ENCODE results near the gene PPARGC1A.

Gene PPARGC1A

DNA sequence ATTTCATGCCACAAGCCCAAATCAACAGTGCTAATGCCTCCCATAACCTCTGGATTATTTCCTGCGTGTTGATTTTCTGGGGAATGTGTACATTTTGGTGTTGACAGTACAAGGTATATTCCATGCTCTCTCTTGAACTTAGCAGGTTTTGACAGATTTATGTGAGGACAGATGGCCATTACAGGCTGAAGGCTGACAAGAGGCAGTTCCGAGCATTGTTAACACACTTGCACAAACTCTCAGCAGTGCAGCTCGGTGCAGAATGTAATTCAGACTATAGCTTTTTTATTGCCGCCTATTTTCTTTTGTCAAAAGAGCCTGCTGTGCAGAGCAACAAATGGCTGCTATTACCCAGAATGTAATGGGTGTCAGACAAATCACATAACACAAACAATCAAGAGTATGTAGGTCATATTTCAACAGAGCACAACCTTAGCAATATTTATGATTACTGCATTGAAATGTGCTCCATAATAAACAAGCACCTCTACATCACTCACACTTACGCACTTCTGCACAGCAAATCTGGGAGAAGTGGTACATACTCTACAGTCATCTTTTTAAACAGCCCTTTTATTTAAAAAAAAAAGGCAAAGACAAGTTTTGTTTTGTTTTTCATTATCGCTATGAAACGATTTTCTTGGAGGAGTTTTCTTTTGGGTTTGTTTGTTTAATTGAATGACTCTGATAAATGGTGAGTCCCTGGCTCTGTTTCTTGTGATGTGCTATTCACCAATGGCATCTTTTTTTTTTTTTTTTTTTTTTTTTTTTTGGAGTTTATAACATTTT lies 71.6 kb downstream of the PPARGC1A start:
- H3K9me3 ChIP-seq (ENCODE audit: control insufficient read depth, insufficient read depth, low read length) = no peaks in the 10 kb centered on the region
- no peak overlapping the region for H3K9ac ChIP-seq (ENCODE audit: low read depth, low read length)
- no peaks in the 10 kb centered on the region for H3K36me3 ChIP-seq (ENCODE audit: insufficient read depth, low read length)

DNA sequence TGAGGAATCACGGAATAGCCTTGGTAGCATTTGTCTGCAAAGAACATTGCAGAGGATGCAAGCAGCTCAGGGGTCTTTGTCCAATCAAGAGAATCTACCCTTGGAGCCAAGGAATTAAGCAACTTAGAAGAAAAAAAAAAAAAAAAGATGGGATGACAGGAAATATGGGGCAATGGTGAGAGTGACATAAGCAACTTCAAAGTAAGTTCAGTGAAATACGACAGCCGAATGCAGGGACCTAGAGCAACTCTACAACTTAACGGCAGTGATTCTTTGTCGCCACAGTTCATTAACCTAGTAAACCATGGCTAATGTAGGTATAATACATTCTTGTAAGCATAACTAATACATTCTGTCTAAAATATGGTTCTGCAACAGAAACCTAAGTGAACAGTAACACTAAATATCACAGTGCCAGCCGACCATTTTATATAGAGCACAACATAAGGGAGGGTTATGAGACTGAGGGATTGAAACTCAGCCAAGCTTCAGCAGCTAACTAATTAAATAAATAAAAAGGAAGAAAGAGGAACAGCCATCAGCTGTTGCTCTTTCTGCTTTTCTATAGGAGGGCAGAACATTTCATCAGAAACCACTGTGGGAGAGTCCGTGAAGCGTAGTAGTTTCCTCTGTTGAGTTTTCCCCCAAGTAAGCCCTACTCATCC lies 74.7 kb downstream of the PPARGC1A start:
- no peaks in the 10 kb centered on the region for H3K36me3 ChIP-seq (ENCODE audit: insufficient read depth, low read length)

More for the DNA sequence above, 71.6 kb downstream of the PPARGC1A start:
- H3K4me1 ChIP-seq (ENCODE audit: insufficient read depth, low read length) = peaks cover 30% of the 10 kb centered on the region

DNA sequence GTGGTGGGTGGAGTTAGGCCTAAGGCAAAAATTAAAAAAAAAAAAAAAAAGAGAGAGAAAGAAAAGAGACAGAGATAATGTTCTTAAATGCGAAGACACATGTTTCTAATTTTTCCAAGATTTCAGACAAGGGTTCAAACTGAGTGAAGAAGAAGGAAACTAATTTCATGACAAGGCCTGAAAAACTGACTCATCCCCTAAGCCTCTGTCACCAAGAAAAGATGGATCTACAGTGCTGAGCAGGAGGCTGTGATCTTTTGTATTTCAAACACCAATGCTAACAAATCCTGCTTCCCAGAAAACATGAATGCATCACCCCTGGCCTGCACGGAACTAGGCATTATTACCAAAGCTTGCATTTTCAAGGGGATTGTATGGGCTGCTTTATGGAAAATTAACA lies 75.3 kb downstream of the PPARGC1A start:
- H3K9me3 ChIP-seq (ENCODE audit: control insufficient read depth, insufficient read depth, low read length) = no peaks in the 10 kb centered on the region
- no peaks in the 10 kb centered on the region for H3K36me3 ChIP-seq (ENCODE audit: insufficient read depth, low read length)
- peaks cover 9% of the 10 kb centered on the region; the same call in 1 of the 2 replicates for H3K4me1 ChIP-seq (ENCODE audit: insufficient read depth, low read length)

More for the DNA sequence above, 74.7 kb downstream of the PPARGC1A start:
- Histone ChIP-seq H3K9ac (ENCODE audit: low read depth, low read length) (no peak overlapping the region), H3K9me3 (ENCODE audit: control insufficient read depth, insufficient read depth, low read length) (no peaks in the 10 kb centered on the region), H3K4me1 (ENCODE audit: insufficient read depth, low read length) (peaks cover 9% of the 10 kb centered on the region; the same call in 1 of the 2 replicates)

DNA sequence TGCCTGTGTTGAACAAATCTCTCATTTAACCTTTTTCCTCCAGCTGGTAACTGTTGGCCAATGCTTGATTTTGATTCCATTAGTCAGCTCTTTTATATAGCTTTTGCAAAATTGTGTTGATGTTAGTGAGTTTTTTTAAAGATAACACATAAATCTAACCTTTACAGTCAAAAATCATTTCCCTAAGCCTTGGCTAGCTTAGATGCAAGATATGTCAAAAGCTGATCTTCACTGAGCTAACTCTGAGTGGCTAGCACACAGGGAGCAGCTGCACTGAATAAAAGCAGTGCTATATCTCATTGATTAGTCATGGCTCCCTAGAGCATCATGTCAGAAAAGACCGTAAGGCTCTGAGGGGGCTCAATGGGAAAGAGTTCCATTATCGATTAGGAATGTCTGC lies 78.7 kb downstream of the PPARGC1A start:
- Histone ChIP-seq H3K9ac (ENCODE audit: low read depth, low read length) (no peak overlapping the region), H3K9me3 (ENCODE audit: control insufficient read depth, insufficient read depth, low read length) (no peaks in the 10 kb centered on the region), H3K36me3 (ENCODE audit: insufficient read depth, low read length) (no peaks in the 10 kb centered on the region), H3K4me1 (ENCODE audit: insufficient read depth, low read length) (peaks cover 5% of the 10 kb centered on the region; the same call in 1 of the 2 replicates)

More for the DNA sequence above, 75.3 kb downstream of the PPARGC1A start:
- H3K9ac ChIP-seq (ENCODE audit: low read depth, low read length) = no peak overlapping the region

DNA sequence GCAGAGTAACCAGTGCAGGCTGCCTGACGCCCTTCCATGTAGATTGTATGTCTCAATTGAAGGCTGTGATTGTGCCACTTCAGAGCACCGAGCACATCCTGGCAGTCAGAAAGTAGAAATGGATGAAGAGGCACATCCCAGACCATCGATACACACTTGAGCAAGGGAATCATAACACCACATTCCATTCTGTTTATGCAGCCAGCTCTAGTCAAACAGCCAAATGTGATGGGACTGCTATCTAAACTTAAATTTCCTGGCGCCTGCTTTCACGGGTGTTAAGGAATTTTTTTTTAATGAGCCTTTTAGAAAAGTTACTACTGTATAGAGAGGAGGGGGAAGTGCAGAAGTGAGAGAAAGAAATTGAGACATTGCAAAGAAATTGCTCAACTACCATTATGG lies 84.4 kb downstream of the PPARGC1A start:
- Histone ChIP-seq H3K9ac (ENCODE audit: low read depth, low read length) (no peak overlapping the region), H3K9me3 (ENCODE audit: control insufficient read depth, insufficient read depth, low read length) (peaks cover 2% of the 10 kb centered on the region; the same call in 1 of the 2 replicates), H3K4me1 (ENCODE audit: insufficient read depth, low read length) (no peaks in the 10 kb centered on the region), H3K36me3 (ENCODE audit: insufficient read depth, low read length) (no peaks in the 10 kb centered on the region)

DNA sequence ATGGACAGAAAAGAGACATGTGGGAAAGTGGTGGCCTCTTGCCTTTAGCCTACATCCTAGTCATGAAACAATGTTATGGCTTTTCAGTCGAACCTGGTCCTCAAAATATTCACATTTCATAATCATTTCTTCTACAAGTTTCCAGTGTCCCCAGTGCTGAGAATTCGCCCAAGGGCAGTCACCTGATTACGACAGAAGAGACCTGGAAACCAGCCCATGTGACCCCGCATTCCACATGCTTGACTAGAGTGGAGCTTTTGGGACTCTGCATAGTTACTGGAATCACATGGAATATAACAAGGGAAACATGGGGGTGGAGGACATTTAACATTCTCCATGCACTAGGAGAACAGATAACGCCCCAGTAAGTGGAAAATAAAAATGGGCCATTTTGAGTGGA lies 100.1 kb downstream of the PPARGC1A start:
- Histone ChIP-seq H3K4me1 (ENCODE audit: insufficient read depth, low read length) (no peaks in the 10 kb centered on the region), H3K9me3 (ENCODE audit: control insufficient read depth, insufficient read depth, low read length) (no peaks in the 10 kb centered on the region), H3K9ac (ENCODE audit: low read depth, low read length) (no peak overlapping the region), H3K36me3 (ENCODE audit: insufficient read depth, low read length) (no peaks in the 10 kb centered on the region)

DNA sequence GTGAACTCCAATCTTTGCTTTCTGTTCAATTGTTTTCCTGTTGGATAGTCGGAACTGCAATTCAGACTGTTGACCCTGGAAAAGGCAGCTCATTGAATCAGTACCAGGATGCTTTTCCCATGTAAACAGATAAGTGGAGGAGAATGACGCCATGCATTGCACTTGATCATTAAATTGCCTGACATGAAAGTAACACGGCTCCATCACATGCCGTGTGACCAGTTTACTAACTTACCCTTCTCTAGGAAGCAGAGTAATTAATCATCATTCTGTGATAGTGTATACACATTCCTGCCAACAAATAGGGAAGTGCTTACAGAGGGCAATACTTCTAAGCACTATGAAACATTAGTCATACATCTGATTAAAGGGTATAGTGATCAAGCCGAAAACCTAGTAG lies 101.4 kb downstream of the PPARGC1A start:
- Histone ChIP-seq H3K9ac (ENCODE audit: low read depth, low read length) (no peak overlapping the region), H3K36me3 (ENCODE audit: insufficient read depth, low read length) (no peaks in the 10 kb centered on the region), H3K9me3 (ENCODE audit: control insufficient read depth, insufficient read depth, low read length) (no peaks in the 10 kb centered on the region)

DNA sequence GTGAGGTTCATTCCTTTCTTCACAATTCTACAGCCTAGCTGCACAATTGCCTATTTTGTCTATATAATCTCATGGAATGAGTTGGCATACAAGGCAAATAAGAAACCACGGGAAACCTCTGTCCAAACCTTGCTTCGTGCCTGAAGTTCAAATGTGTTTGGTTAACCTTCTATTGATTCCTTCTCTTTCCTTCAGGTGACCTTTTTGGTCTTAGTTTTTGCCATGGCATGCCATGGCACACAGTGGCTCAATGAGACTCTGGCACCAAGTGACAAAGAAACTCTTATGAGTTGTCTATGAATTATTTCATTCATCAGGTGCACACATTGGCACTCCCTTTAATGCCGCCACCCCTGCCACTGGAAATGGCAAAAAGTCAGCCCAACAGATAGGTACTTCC lies 101.8 kb downstream of the PPARGC1A start:
- H3K4me1 ChIP-seq (ENCODE audit: insufficient read depth, low read length) = no peaks in the 10 kb centered on the region
- no peaks in the 10 kb centered on the region for H3K36me3 ChIP-seq (ENCODE audit: insufficient read depth, low read length)
- no peaks in the 10 kb centered on the region for H3K9me3 ChIP-seq (ENCODE audit: control insufficient read depth, insufficient read depth, low read length)

More for the DNA sequence above, 101.4 kb downstream of the PPARGC1A start:
- no peaks in the 10 kb centered on the region for H3K4me1 ChIP-seq (ENCODE audit: insufficient read depth, low read length)

DNA sequence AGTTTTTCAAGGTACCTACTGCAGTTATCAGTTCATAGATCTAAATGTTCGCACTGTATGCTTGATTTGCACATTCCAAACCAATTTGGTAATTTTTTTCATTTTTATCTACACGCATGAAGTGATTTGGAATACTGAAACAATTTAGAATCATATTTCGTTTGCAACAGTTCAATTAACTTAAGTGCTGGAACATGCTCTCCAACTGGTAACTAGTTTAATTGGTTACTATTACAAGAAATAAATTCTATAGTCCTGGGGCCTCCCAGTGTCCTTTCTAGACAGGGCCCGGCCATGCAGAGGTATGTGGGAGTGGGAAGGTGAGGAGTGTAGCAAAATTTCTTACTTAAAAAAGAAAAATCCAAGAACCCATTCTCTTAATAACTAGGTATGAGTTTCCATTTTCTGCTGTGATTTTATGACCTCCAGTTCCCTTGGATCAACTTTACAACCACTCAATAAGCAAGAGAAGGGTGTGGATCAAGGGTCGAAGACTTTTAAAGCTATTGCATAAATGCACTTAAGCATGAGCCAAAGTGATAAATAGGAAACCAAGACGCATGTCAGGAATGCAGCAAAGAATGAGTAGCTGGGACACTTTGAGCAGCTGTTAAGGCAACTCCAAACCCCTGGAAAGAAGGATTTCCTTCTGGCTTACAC lies 106.9 kb downstream of the PPARGC1A start:
- Histone ChIP-seq H3K9ac (ENCODE audit: low read depth, low read length) (no peak overlapping the region), H3K4me1 (ENCODE audit: insufficient read depth, low read length) (no peaks in the 10 kb centered on the region), H3K36me3 (ENCODE audit: insufficient read depth, low read length) (no peaks in the 10 kb centered on the region)

More for the DNA sequence above, 101.8 kb downstream of the PPARGC1A start:
- no peak overlapping the region for H3K9ac ChIP-seq (ENCODE audit: low read depth, low read length)

DNA sequence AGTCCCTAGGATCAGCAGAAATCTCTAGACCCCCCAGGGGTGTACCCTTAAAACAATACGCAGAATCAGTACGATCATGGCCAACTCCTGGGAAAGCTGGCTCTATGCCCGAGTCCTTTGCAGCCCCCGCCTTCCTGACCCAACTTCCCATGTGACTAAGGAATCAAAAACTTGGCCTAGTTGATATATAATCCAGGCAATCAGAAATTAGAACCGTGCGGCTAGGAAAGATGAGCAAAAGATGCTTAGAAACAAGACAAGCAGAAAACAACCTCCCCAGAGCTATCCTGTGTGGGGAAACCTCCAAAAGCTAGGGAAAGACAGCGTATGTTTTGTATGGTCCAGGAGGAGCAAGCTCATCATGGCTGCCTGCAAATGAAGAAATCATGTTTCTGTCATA lies 110.0 kb downstream of the PPARGC1A start:
- Histone ChIP-seq H3K9me3 (ENCODE audit: control insufficient read depth, insufficient read depth, low read length) (no peaks in the 10 kb centered on the region), H3K36me3 (ENCODE audit: insufficient read depth, low read length) (no peaks in the 10 kb centered on the region), H3K9ac (ENCODE audit: low read depth, low read length) (no peak overlapping the region), H3K4me1 (ENCODE audit: insufficient read depth, low read length) (peaks cover 1% of the 10 kb centered on the region; the same call in 1 of the 2 replicates)

More for the DNA sequence above, 106.9 kb downstream of the PPARGC1A start:
- H3K9me3 ChIP-seq (ENCODE audit: control insufficient read depth, insufficient read depth, low read length) = no peaks in the 10 kb centered on the region

DNA sequence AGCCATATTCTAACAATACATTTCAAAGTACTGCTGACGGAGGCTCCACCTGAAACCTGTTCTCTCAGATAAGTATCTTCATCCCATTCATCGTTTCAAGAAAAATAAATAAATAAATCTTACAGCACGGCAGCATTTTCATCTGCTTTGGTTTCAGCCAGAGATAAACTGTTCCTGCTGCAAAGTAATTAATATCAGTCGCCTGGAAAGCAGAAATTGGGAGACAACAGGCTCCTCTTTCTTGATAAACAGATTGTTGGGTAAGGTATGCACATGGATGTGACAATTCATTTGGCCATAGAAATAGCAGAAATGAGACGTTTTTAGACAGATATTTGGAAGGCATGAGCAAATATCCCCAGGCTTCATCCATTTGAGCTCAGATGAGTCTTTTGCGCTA lies 110.4 kb downstream of the PPARGC1A start:
- H3K36me3 ChIP-seq (ENCODE audit: insufficient read depth, low read length) = no peaks in the 10 kb centered on the region
- H3K9ac ChIP-seq (ENCODE audit: low read depth, low read length) = no peak overlapping the region
- H3K4me1 ChIP-seq (ENCODE audit: insufficient read depth, low read length) = peaks cover 5% of the 10 kb centered on the region; the same call in 1 of the 2 replicates
- no peaks in the 10 kb centered on the region for H3K9me3 ChIP-seq (ENCODE audit: control insufficient read depth, insufficient read depth, low read length)

DNA sequence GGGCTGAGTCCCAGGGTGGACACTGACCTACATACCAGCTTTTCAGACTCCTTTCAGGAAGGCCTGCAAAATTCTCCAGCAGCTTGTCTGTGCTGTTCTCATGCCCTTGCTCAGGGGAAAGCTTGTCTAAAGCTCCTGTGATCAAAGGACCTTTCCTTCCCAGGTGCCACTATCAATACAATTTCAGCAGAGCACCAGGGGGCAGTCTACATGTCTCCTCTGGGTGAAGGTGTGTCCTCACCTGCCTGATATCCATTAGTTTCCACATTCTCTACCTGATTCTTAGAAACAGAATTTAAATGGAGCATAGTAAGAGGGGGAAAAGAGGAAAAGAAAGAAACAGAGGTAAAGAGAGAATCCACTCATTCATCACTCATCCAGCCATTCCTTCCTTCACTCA lies 114.2 kb downstream of the PPARGC1A start:
- Histone ChIP-seq H3K9me3 (ENCODE audit: control insufficient read depth, insufficient read depth, low read length) (no peaks in the 10 kb centered on the region), H3K36me3 (ENCODE audit: insufficient read depth, low read length) (no peaks in the 10 kb centered on the region), H3K4me1 (ENCODE audit: insufficient read depth, low read length) (peaks cover 14% of the 10 kb centered on the region; the same call in 1 of the 2 replicates), H3K9ac (ENCODE audit: low read depth, low read length) (no peak overlapping the region)

DNA sequence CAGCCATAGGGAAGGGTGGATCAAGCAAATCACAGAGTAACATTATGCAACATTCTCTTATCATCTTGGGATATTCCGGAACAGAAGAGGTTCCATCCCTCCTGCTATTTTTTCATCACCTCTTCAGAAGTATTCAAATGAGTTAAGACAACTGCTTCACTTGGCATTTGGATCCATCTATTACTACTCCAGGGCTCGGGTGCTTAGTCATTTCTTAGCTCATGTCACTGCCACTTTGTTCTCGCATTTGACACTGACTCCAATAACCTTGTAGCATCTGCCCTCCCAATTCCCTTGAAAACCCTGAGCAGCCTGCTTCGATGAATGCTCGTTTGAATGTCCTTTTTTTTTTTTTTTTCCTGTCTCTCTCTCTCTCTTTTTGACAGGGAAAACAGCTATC lies 114.9 kb downstream of the PPARGC1A start:
- H3K9me3 ChIP-seq (ENCODE audit: control insufficient read depth, insufficient read depth, low read length) = no peaks in the 10 kb centered on the region

DNA sequence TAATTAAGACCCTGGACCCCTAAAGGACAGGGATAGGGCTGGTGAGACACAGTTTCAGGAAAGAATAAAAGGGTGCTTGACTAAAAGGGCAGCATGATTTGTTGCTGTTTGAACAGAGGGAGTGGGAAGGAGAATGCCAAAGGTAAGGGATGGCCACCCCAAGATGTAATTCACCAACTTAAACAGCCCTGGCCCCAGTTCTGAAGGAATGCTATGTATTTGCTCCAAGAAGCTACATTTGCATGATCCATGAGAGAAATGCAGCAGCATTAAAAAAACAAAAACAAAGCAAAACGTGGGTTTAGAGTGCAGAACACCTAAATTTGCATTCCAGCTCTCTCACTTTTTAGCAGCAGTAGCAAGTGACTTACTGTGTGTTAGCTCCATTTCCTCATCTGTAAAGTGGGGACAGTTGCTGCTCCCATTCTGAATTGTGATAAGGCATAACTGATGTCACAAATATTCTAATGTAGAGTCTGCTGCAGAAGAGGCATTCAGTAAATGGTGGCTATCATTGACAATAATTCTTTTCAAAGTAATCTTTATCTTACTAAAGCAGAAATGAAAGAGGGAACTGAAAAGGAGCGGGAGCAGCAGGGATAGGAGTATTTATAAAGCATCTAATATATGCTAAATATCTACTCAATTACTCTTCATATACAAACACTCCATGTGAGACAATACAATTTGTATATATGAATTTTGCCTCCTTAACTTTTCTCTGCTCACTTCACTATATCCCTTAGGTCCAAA lies 115.8 kb downstream of the PPARGC1A start:
- no peaks in the 10 kb centered on the region for H3K9me3 ChIP-seq (ENCODE audit: control insufficient read depth, insufficient read depth, low read length)
- H3K36me3 ChIP-seq (ENCODE audit: insufficient read depth, low read length) = no peaks in the 10 kb centered on the region
- peaks cover 14% of the 10 kb centered on the region; the same call in 1 of the 2 replicates for H3K4me1 ChIP-seq (ENCODE audit: insufficient read depth, low read length)
- H3K9ac ChIP-seq (ENCODE audit: low read depth, low read length) = no peak overlapping the region

More for the DNA sequence above, 114.9 kb downstream of the PPARGC1A start:
- H3K9ac ChIP-seq (ENCODE audit: low read depth, low read length) = no peak overlapping the region
- no peaks in the 10 kb centered on the region for H3K36me3 ChIP-seq (ENCODE audit: insufficient read depth, low read length)
- peaks cover 14% of the 10 kb centered on the region; the same call in 1 of the 2 replicates for H3K4me1 ChIP-seq (ENCODE audit: insufficient read depth, low read length)

Measured in ES-I3 (cell line).